Fibroblast of lung (primary cell): ENCODE results near the gene HGFAC.

Experiments used
- CTCF ChIP-seq, 2 donors: IDR thresholded peaks in 1 of 2; conservative IDR thresholded peaks in 1 of 2; 1 replicate in 1 of 2; 2 replicates in 1 of 2; pipeline ENCODE4 v1.5.1; 2011 to 2012; ENCODE audit warnings: low read length in 2 of 2, control low read depth in 1 of 2, inconsistent platforms in 1 of 2, low read depth in 1 of 2, mild to moderate bottlenecking in 1 of 2
- EZH2 ChIP-seq: IDR thresholded peaks from 2 replicates; pipeline ENCODE4 v1.5.1; 2012; ENCODE audit warnings: low read length, control low read depth, mild to moderate bottlenecking; ENCODE audit errors: missing control alignments

- TF ChIP-seq CTCF (conservative IDR thresholded peaks at IDR 0.05 in 1 of 2, IDR thresholded peaks at IDR 0.05 in 1 of 2; ENCODE audit: low read depth in 1 of 2, low read length in 2 of 2) (no peak), EZH2 (no peak)
Measured at GRCh38 chr4:3498407-3498806, 56.6 kb downstream of the HGFAC start.
